ENCODE data around the gene DNM3.

- TF ChIP-seq ZNF331 (CRISPR knock-in tag; IDR thresholded peaks at IDR 0.05; ENCODE audit: low read depth), result no peak
- TF ChIP-seq, protein P1, sequence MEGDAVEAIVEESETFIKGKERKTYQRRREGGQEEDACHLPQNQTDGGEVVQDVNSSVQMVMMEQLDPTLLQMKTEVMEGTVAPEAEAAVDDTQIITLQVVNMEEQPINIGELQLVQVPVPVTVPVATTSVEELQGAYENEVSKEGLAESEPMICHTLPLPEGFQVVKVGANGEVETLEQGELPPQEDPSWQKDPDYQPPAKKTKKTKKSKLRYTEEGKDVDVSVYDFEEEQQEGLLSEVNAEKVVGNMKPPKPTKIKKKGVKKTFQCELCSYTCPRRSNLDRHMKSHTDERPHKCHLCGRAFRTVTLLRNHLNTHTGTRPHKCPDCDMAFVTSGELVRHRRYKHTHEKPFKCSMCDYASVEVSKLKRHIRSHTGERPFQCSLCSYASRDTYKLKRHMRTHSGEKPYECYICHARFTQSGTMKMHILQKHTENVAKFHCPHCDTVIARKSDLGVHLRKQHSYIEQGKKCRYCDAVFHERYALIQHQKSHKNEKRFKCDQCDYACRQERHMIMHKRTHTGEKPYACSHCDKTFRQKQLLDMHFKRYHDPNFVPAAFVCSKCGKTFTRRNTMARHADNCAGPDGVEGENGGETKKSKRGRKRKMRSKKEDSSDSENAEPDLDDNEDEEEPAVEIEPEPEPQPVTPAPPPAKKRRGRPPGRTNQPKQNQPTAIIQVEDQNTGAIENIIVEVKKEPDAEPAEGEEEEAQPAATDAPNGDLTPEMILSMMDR (conservative IDR thresholded peaks at IDR 0.05; ENCODE audit: low read depth in 2 of 2), result no peak
- TF ChIP-seq POLR2AphosphoS5 (IDR thresholded peaks at IDR 0.05; ENCODE audit: low read depth), result no peak
- TF ChIP-seq STAT1 (IDR thresholded peaks at IDR 0.05; ENCODE audit: unreplicated experiment), result no peak
- no peak for TF ChIP-seq REST (IDR thresholded peaks at IDR 0.05; ENCODE audit: unreplicated experiment)
- TF ChIP-seq EZH2phosphoT487 (IDR thresholded peaks at IDR 0.05; ENCODE audit: unreplicated experiment), result no peak
- no peak for TF ChIP-seq EZH2 (IDR thresholded peaks at IDR 0.05; ENCODE audit: low read depth, unreplicated experiment)
- TF ChIP-seq NANOG (IDR thresholded peaks at IDR 0.05; ENCODE audit: borderline replicate concordance), result no peak
- TF ChIP-seq, protein P2, sequence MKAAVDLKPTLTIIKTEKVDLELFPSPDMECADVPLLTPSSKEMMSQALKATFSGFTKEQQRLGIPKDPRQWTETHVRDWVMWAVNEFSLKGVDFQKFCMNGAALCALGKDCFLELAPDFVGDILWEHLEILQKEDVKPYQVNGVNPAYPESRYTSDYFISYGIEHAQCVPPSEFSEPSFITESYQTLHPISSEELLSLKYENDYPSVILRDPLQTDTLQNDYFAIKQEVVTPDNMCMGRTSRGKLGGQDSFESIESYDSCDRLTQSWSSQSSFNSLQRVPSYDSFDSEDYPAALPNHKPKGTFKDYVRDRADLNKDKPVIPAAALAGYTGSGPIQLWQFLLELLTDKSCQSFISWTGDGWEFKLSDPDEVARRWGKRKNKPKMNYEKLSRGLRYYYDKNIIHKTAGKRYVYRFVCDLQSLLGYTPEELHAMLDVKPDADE (IDR thresholded peaks at IDR 0.05), result no peak
- TF ChIP-seq JUNB (IDR thresholded peaks at IDR 0.05; ENCODE audit: unreplicated experiment), result no peak
Observed at GRCh38 chr1:171935664-171936063, 94.4 kb downstream of the DNM3 start.
